HFF-Myc (cell line): Measurements from ENCODE around the gene CCNQ.

Source experiments
- DNase-seq: peaks from one replicate; pipeline ENCODE4 v3.0.0-alpha.2; 2011; ENCODE audit warnings: low read depth; ENCODE audit errors: extremely low read depth
- H3K4me3 ChIP-seq: replicated peaks from 2 replicates; pipeline ENCODE4 v1.5.1; 2011; ENCODE audit warnings: low read depth, mild to moderate bottlenecking, control low read depth, low read length
- CTCF ChIP-seq: IDR thresholded peaks from 2 replicates; pipeline ENCODE4 v1.5.1; 2012; ENCODE audit warnings: mild to moderate bottlenecking, low read depth, low read length, control low read depth; ENCODE audit errors: missing control alignments

The CCNQ gene

DNA sequence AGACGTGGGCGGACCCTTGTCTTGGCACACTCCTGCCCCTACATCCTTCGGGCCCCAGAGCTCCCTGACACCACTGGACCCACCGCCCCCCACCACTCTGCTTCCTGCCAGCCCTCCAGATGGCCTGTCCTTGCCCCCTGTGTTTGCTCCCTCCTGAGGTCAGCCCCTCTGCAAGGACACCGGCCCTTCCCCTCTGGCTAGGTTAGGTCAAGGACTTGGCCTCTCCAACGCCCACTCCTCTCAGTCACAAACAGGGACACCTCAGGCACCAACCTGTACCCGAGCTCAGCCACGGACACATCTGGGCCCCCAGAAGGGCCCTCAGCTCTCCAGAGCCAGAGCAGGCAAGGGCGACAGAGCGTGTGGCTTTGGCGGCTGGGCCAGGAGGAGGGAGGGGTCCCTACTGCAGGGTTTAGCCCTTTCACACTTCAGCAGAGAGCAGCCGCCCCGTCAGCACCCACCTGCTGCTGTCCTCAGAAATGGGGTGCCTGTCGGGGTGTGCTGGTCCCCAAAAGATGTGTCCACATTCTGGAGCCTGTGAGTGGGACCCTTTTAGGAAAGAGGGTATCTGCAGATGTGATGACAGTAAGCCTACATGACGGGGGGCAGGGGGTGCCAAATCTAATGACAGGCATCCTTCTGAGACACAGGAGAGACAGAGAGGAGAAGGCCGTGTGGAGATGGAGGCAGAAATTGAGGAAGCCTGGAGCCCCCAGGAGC lies 24.5 kb upstream of the CCNQ start:
- no peak overlapping the region for H3K4me3 ChIP-seq
- no peak for TF ChIP-seq CTCF
- no peak for DNase-seq

DNA sequence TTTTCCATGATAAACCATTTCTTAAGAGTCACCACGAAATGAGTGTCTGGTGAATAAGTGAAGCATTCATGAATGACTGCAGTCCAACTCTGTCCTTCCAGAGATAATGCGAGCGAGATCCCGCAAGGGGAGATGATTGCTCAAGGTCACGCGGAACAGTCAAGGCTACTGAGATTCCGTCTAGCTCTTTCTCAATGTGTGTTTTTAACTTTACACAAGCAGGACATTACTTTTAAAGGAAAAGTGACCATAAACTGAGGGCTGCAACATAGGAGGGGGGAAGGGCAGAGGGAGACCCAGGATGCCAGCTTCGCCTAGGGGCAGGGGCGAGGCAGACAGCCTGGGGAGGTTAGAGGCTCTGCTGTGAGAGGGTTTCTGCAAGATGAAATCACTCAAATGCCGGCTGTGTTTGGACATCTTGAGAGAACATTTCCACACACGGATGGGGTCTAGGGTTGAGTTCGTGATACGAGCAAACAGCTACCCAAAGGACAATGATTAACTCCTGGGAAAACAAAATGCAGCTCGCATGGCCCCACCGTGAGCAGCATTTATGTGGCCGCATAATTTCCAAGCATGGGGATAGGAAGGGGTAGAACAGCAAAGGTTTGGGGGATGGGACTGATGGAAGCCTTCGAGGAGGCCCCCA lies 23.8 kb upstream of the CCNQ start:
- no peak for TF ChIP-seq CTCF
- no peak overlapping the region for H3K4me3 ChIP-seq
- DNase-seq = no peak

- no peak overlapping the region for H3K4me3 ChIP-seq
- DNase-seq = no peak
- TF ChIP-seq CTCF = no peak
These were observed 23.1 kb upstream of the CCNQ start for GRCh38 chrX:153621949-153622598.

DNA sequence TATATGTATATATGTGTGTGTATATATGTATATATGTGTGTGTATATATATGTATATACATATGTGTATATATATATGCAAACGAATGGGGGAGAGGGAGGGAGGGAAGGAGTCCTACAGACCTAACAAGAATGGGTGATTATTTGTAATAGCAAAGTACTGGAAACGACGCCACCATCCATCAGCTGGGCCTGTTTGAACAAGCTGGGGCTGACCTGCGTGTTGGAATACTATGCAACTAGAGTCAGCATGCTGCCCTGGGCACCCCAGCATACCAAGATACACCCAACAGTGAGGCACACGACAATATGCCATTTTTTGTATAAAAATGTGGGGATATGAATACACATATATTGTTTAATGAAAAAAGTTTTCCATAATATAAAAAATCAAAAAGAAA lies 21.6 kb upstream of the CCNQ start:
- TF ChIP-seq CTCF = no peak
- H3K4me3 ChIP-seq = no peak overlapping the region
- no peak for DNase-seq

GRCh38 chrX:153614818-153615217 lies 15.9 kb upstream of the CCNQ start:
- TF ChIP-seq CTCF = no peak
- DNase-seq = no peak
- H3K4me3 ChIP-seq = no peak overlapping the region

- DNase-seq = no peak
- H3K4me3 ChIP-seq = no peak overlapping the region
- no peak for TF ChIP-seq CTCF
These were observed 13.5 kb upstream of the CCNQ start for GRCh38 chrX:153612413-153612812.
